DND-41 (cell line): ENCODE results near the gene DTNB.

Source experiments
- ATAC-seq: fragments of 200-7000 bp; cut with Tn5 transposase; 3 replicates; pipeline ENCODE4 v1.9.1; 2021; ENCODE audit warnings: low read depth; ENCODE audit not compliant: insufficient read depth
- DNase-seq: peaks from one replicate; pipeline ENCODE4 v3.0.0-alpha.2; 2020
- H2AFZ ChIP-seq: 2 replicates; pipeline ENCODE4 v1.6.0; 2012; ENCODE audit warnings: low read depth, low read length
- H3K27ac ChIP-seq: 2 replicates; pipeline ENCODE4 v1.5.1; 2012; ENCODE audit warnings: low read length, inconsistent platforms
- H3K27me3 ChIP-seq: fragments of 200-600 bp; sonication (generic); 2 replicates; pipeline ENCODE4 v1.6.0; 2012; ENCODE audit warnings: low read length, mild to moderate bottlenecking, inconsistent platforms; ENCODE audit not compliant: insufficient read depth, poor library complexity
- H3K36me3 ChIP-seq: 2 replicates; pipeline ENCODE4 v1.5.1; 2012; ENCODE audit warnings: low read length, inconsistent platforms; ENCODE audit not compliant: insufficient read depth
- H3K4me1 ChIP-seq: 2 replicates; pipeline ENCODE4 v1.5.1; 2012; ENCODE audit warnings: mild to moderate bottlenecking, low read length; ENCODE audit not compliant: insufficient read depth
- H3K4me2 ChIP-seq: 2 replicates; pipeline ENCODE4 v1.6.0; 2012; ENCODE audit warnings: mild to moderate bottlenecking, moderate library complexity, low read length, inconsistent platforms; ENCODE audit not compliant: insufficient read depth
- H3K4me3 ChIP-seq, 2 experiments: fragments of 200-600 bp in 1 of 2; shearing (Covaris generic) in 1 of 2; 2 replicates each; pipeline ENCODE4 v1.5.1; 2012 to 2016; ENCODE audit warnings: inconsistent platforms in 2 of 2, low read length in 2 of 2, mild to moderate bottlenecking in 2 of 2, low read depth in 1 of 2, moderate library complexity in 1 of 2
- H3K79me2 ChIP-seq: 2 replicates; pipeline ENCODE4 v1.6.0; 2012; ENCODE audit warnings: low read length, inconsistent platforms; ENCODE audit not compliant: insufficient read depth
- H3K9ac ChIP-seq: 2 replicates; pipeline ENCODE4 v1.6.0; 2012; ENCODE audit warnings: low read depth, mild to moderate bottlenecking, inconsistent platforms, low read length, moderate library complexity
- H3K9me3 ChIP-seq: 2 replicates; pipeline ENCODE4 v1.5.1; 2012; ENCODE audit warnings: low read length, moderate library complexity, mild to moderate bottlenecking, inconsistent platforms; ENCODE audit not compliant: insufficient read depth, severe bottlenecking
- H4K20me1 ChIP-seq: 2 replicates; pipeline ENCODE4 v1.6.0; 2012; ENCODE audit warnings: low read length; ENCODE audit not compliant: insufficient read depth
- CTCF ChIP-seq: IDR thresholded peaks from 2 replicates; pipeline ENCODE4 v1.5.1; 2012; ENCODE audit warnings: borderline replicate concordance, low read length, moderate library complexity, mild to moderate bottlenecking; ENCODE audit not compliant: poor library complexity, severe bottlenecking; ENCODE audit errors: extremely low read depth
- EZH2 ChIP-seq: IDR thresholded peaks from 3 replicates; pipeline ENCODE4 v1.6.1; 2012; ENCODE audit warnings: borderline replicate concordance, low read depth, mild to moderate bottlenecking, moderate library complexity, low read length, inconsistent platforms; ENCODE audit not compliant: severe bottlenecking

DTNB gene

GRCh38 chr2:25343187-25343825 is 330.1 kb downstream of the DTNB start:
- Histone ChIP-seq H3K27me3 (peaks cover 3% of the 10 kb centered on the region), H3K4me3 (no peak overlapping the region), H3K4me2 (peak overlapping the region; percentile 96), H4K20me1 (peaks cover 18% of the 10 kb centered on the region), H3K36me3 (no peaks in the 10 kb centered on the region), H3K27ac (no peak overlapping the region), H3K79me2 (peaks cover 21% of the 10 kb centered on the region), H2AFZ (no peak overlapping the region), H3K9me3 (no peaks in the 10 kb centered on the region), H3K9ac (no peak overlapping the region), H3K4me1 (peaks cover 25% of the 10 kb centered on the region)
- ATAC-seq (no peak), DNase-seq (no peak)
- TF ChIP-seq EZH2 (no peak), CTCF (no peak)

DNA sequence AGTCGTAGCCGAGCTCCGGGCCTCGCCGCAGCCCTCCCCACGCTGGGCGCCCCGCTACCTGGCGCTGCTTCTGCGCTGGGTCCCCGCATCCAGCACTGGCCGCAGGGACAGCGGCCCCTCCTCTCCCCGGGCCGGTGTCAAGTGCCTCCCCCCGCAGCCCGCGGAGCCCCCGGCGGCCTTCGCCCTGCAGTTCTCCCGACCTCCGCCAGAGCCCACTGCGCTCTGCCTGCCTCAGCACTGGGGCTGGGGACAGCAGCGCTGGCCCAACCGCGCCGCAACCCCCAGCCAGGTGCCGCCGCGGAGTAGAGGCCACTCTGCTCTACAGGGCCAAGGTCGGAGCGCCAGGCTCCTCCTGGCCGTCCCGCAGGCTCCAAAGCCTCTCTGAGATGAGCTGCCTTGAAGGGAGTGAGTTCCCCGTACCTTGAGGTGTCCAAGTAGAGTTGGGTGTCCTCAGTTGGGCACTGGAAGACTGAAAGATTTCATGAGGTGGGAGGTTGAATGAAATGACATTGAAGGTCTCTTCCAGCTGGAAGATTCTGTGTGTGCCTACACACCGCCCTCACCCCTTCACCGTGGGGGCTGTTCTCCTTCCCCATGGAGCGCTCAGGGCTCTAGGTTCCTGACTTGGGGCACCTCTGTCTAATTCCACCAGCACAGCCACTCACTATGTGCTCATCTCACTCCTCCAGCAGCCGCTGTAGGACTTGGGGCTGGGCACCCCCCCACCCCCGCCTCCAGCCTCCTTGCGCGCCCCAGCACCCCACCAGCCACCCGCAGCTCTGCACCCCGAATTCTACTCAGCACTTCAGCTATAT is 330.8 kb downstream of the DTNB start:
- peaks cover 27% of the 10 kb centered on the region for H3K79me2 ChIP-seq
- H3K4me3 ChIP-seq = peak overlapping the region; percentile 34 to 75; a peak in 3 of 4 replicates
- H3K36me3 ChIP-seq = no peaks in the 10 kb centered on the region
- H4K20me1 ChIP-seq = peaks cover 26% of the 10 kb centered on the region
- ATAC-seq = peak; percentile 88
- peaks cover 25% of the 10 kb centered on the region for H3K4me1 ChIP-seq
- H3K27me3 ChIP-seq = peaks cover 2% of the 10 kb centered on the region
- H3K4me2 ChIP-seq = peak overlapping the region; percentile 96
- peak overlapping the region; percentile 76 for H3K9ac ChIP-seq
- peak overlapping the region; percentile 84 for H2AFZ ChIP-seq
- H3K9me3 ChIP-seq = no peaks in the 10 kb centered on the region
- 0 out of 2 replicates have a peak overlapping the region, but pooled peaks have one; percentile 30 for H3K27ac ChIP-seq
- TF ChIP-seq CTCF (peak; percentile 93), EZH2 (peak; percentile 28)
- DNase-seq = peak; percentile 84

DNA sequence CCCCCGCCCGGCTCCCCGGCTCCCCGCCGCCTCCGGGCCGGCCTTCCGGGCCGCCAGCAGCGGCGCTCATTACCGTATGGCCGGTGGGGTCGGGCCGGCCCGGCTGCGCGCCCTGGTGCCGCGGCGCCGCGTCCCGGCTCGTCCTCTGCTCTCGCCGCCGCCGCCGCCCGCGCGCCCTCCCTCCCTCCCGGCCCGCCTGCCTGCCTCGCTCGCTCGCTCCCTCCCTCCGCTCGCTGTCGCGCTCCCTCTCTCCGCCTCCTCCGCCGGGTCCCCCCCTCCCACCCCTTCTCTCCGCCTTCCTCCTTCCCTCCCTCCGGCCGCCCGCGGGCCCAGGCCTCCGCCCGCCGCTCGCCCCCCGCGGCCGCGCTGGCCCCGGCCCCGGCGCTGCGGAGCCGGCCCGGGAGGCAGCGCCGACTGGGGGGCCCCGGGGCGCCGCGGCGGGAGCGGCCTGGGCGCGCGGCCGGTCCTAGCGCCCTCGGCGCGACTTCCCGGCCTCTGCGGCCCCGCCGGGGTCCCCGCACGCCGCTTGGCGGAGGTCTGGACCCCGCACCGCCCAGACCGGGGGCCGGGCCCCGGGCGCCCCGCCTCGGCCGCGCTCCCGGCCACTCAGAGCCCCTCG is 331.5 kb downstream of the DTNB start, which contains the start of gene DNMT3A:
TSS of gene DNMT3A (minus strand) at position 173 of the 619 bp plus-strand sequence. CDS start 27,941 bp downstream, outside the sequence.
- ATAC-seq (peak; percentile 65), DNase-seq (peak; percentile 78)
- Histone ChIP-seq H4K20me1 (peaks cover 31% of the 10 kb centered on the region), H2AFZ (peak within 1 kb of the TSS; percentile 84), H3K27ac (0 out of 2 replicates have a peak within 1 kb of the TSS, but pooled peaks have one; percentile 30), H3K4me3 (peak within 1 kb of the TSS; percentile 34 to 75; a peak in 3 of 4 replicates), H3K4me2 (peak within 1 kb of the TSS; percentile 96), H3K9me3 (no peaks in the 10 kb centered on the region), H3K36me3 (no peaks in the 10 kb centered on the region), H3K4me1 (peaks cover 25% of the 10 kb centered on the region), H3K9ac (peak within 1 kb of the TSS; percentile 76), H3K27me3 (no peaks in the 10 kb centered on the region), H3K79me2 (peaks cover 35% of the 10 kb centered on the region)
- TF ChIP-seq EZH2 (no peak), CTCF (no peak)
